ENCODE measurements around the gene SIM2.

- TF ChIP-seq SIN3A (IDR thresholded peaks at IDR 0.05; ENCODE audit: borderline replicate concordance, insufficient read depth, low read length) = no peak
- no peak for TF ChIP-seq REST (IDR thresholded peaks at IDR 0.05; ENCODE audit: insufficient read depth in 1 of 2, low read depth in 2 of 2, low read length in 2 of 2)
- no peak for TF ChIP-seq TAF1 (IDR thresholded peaks at IDR 0.05; ENCODE audit: borderline replicate concordance, insufficient read depth, low read length)
- no peak for TF ChIP-seq POLR2AphosphoS5 (IDR thresholded peaks at IDR 0.05; ENCODE audit: low read depth, low read length)
- TF ChIP-seq FOXP2 (optimal IDR thresholded peaks at IDR 0.05; ENCODE audit: borderline replicate concordance, extremely low read depth, extremely low read length, insufficient read depth) = no peak
Observed at GRCh38 chr21:36664662-36664990, 34.3 kb upstream of the SIM2 start.

Measured in PFSK-1 (cell line).